ENCODE results near the gene DEFB127. TPM values are rescaled to one million over a fixed set of nuclear protein-coding genes. Genes with fewer than 3 reads are reported as not detected.

DEFB127 gene
- total RNA-seq, 1 experiment from 2014 or later = not detected

DNA sequence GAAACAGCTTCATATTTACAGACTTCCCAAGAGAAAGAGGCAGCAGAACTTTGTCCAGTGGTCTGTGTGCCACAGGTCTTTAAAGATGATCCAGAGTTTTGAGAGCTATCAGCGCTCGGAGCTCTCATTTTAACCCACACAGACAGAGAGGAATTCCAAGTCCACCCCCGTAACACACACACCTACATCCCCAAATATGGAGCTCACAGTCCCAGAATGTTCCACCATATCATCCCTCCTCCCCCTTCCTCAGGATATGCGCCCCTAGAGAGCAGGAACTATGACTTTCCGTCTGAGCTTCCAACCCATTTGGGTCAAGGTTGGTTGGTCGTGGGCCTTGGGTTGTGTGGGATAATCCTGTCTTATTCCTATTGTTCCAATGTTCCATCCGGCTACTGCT, 32.4 kb downstream of the DEFB127 start, which contains the start of gene DEFB128:
Gene DEFB128 (minus strand): TSS at position 101 of the 400 bp plus-strand sequence. CDS start 88 bp downstream, at position 13.
- no peak within 1 kb of the TSS for H4K8ac ChIP-seq (replicated peaks; ENCODE audit: insufficient read length, low read depth, low read length)
- H3K79me1 ChIP-seq (ENCODE audit: insufficient read depth, low read depth, low read length, poor library complexity, severe bottlenecking) = no peaks in the 10 kb centered on the region
- H2BK20ac ChIP-seq (ENCODE audit: low read depth, low read length, poor library complexity, severe bottlenecking) = no peak within 1 kb of the TSS
- no peak within 1 kb of the TSS for H2BK120ac ChIP-seq (ENCODE audit: low read depth, low read length, poor library complexity, severe bottlenecking)
- H3K36me3 Mint-ChIP-seq (ENCODE audit: insufficient read depth in 1 of 3, low read depth in 3 of 3) = no peaks in the 10 kb centered on the region; a peak in 1 of 7 replicates
- peaks cover 56% of the 10 kb centered on the region for H3K27me3 Mint-ChIP-seq (ENCODE audit: low read depth)
- DNase-seq = no peak
- H3K27me3 ChIP-seq (ENCODE audit: insufficient read depth, low read length) = no peaks in the 10 kb centered on the region
- H3K4me2 ChIP-seq (ENCODE audit: insufficient read depth, insufficient read length, low read length) = no peak within 1 kb of the TSS
- H3K9me3 ChIP-seq (ENCODE audit: control insufficient read depth, low read depth, low read length) = peaks cover 26% of the 10 kb centered on the region
- peaks cover 20 to 88% of the 10 kb centered on the region in 2 experiments for H3K9me3 Mint-ChIP-seq
- WGBS (ENCODE audit: extremely low coverage, insufficient read length, low lambda C conversion rate) = no CpG with 5 or more reads among the region's 7 CpGs
- H4K20me1 ChIP-seq (ENCODE audit: control insufficient read depth, insufficient read depth, insufficient read length) = no peaks in the 10 kb centered on the region
- H4K5ac ChIP-seq (ENCODE audit: insufficient read length, low read depth, low read length) = no peak within 1 kb of the TSS
- no peak within 1 kb of the TSS for H2AK5ac ChIP-seq (ENCODE audit: insufficient read length, low read length)
- H3K9ac ChIP-seq (ENCODE audit: extremely low read depth, insufficient read length, low read length) = no peak within 1 kb of the TSS
- H3K18ac ChIP-seq (ENCODE audit: insufficient read length, low read depth, low read length) = no peak within 1 kb of the TSS
- H3K4me1 Mint-ChIP-seq = no peaks in the 10 kb centered on the region
- H2BK12ac ChIP-seq (ENCODE audit: insufficient read length, low read depth, low read length) = no peak within 1 kb of the TSS
- no peak within 1 kb of the TSS for H3K4me3 Mint-ChIP-seq
- TF ChIP-seq, protein P1, sequence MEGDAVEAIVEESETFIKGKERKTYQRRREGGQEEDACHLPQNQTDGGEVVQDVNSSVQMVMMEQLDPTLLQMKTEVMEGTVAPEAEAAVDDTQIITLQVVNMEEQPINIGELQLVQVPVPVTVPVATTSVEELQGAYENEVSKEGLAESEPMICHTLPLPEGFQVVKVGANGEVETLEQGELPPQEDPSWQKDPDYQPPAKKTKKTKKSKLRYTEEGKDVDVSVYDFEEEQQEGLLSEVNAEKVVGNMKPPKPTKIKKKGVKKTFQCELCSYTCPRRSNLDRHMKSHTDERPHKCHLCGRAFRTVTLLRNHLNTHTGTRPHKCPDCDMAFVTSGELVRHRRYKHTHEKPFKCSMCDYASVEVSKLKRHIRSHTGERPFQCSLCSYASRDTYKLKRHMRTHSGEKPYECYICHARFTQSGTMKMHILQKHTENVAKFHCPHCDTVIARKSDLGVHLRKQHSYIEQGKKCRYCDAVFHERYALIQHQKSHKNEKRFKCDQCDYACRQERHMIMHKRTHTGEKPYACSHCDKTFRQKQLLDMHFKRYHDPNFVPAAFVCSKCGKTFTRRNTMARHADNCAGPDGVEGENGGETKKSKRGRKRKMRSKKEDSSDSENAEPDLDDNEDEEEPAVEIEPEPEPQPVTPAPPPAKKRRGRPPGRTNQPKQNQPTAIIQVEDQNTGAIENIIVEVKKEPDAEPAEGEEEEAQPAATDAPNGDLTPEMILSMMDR (conservative IDR thresholded peaks at IDR 0.05) = no peak
- H2BK5ac ChIP-seq (ENCODE audit: insufficient read length, low read length) = no peak within 1 kb of the TSS
- H4K91ac ChIP-seq (ENCODE audit: insufficient read length, low read depth, low read length) = no peak within 1 kb of the TSS
- no peak within 1 kb of the TSS for H2BK15ac ChIP-seq (ENCODE audit: low read depth, low read length)
- no peaks in the 10 kb centered on the region for H3K4me1 ChIP-seq (ENCODE audit: insufficient read depth, low read length)
- H3K14ac ChIP-seq (ENCODE audit: insufficient read depth, low read length) = no peak within 1 kb of the TSS
- no peaks in the 10 kb centered on the region for H3K79me2 ChIP-seq (ENCODE audit: insufficient read depth, low read length)
- H3K27ac Mint-ChIP-seq = no peak within 1 kb of the TSS
- no peak within 1 kb of the TSS for H3K23ac ChIP-seq (ENCODE audit: insufficient read length, low read depth, low read length)
- no peaks in the 10 kb centered on the region for H3K23me2 ChIP-seq (ENCODE audit: insufficient read length, low read depth, low read length, poor library complexity, severe bottlenecking)
- H3K4ac ChIP-seq (ENCODE audit: low read depth, low read length) = no peak within 1 kb of the TSS
- H3K27ac ChIP-seq (ENCODE audit: insufficient read length, low read depth, low read length) = no peak within 1 kb of the TSS
- H3K56ac ChIP-seq (ENCODE audit: insufficient read length, low read depth, low read length) = no peak within 1 kb of the TSS
- no peak within 1 kb of the TSS for H3T11ph ChIP-seq (ENCODE audit: low read length)
- H2AFZ ChIP-seq (ENCODE audit: low read length) = no peak within 1 kb of the TSS
